WTC11 (cell line): Measurements from ENCODE around the gene TBC1D19. TPM values are rescaled to one million over a fixed set of nuclear protein-coding genes. Genes with fewer than 3 reads are reported as not detected.

Experiments
- ATAC-seq: fragments of 200-7000 bp; cut with Tn5 transposase; 2 replicates; pipeline ENCODE4 v1.10.0; 2021; ENCODE audit warnings: mild to moderate bottlenecking, moderate library complexity
- CTCF ChIA-PET: fragments of 300-600 bp; sonication (Branson Sonifier 250); formaldehyde crosslinking; loops from one replicate; lab custom pipeline; 2021; ENCODE audit warnings: antibody characterized with exemption; lab: Charles Lee
- POLR2A ChIA-PET: fragments of 350-600 bp; sonication (Branson Sonifier 250); formaldehyde crosslinking; loops from one replicate; lab custom pipeline; 2021; ENCODE audit warnings: antibody characterized with exemption; lab: Charles Lee
- DNase-seq: peaks from one replicate; pipeline ENCODE4 v3.0.0; 2021; ENCODE audit warnings: low spot score
- H3K27ac Mint-ChIP-seq: 2 replicates; pipeline ENCODE4 v1.8.0; 2021; ENCODE audit warnings: mixed read lengths
- H3K27me3 Mint-ChIP-seq: 2 replicates; pipeline ENCODE4 v1.8.0; 2021; ENCODE audit warnings: low read depth, mild to moderate bottlenecking, moderate library complexity, mixed read lengths
- H3K36me3 Mint-ChIP-seq: 2 replicates; pipeline ENCODE4 v1.8.0; 2021; ENCODE audit warnings: mixed read lengths
- H3K4me1 Mint-ChIP-seq: 2 replicates; pipeline ENCODE4 v1.8.0; 2022; ENCODE audit warnings: mixed read lengths
- H3K4me3 Mint-ChIP-seq: 2 replicates; pipeline ENCODE4 v1.8.0; 2021; ENCODE audit warnings: mild to moderate bottlenecking, moderate library complexity, mixed read lengths
- H3K9me3 Mint-ChIP-seq: 2 replicates; pipeline ENCODE4 v1.8.0; 2021; ENCODE audit warnings: mixed read lengths
- CREB1 ChIP-seq: sonication (generic); formaldehyde crosslinking; IDR thresholded peaks from 2 replicates; pipeline ENCODE4 v1.8.0; 2023; ENCODE audit warnings: mild to moderate bottlenecking, missing genetic modification reagents
- CREM ChIP-seq: sonication (generic); formaldehyde crosslinking; IDR thresholded peaks from 2 replicates; pipeline ENCODE4 v1.8.1; 2022; ENCODE audit warnings: mild to moderate bottlenecking, missing genetic modification reagents, moderate library complexity
- ETV6 ChIP-seq: sonication (generic); formaldehyde crosslinking; IDR thresholded peaks from 2 replicates; pipeline ENCODE4 v1.8.1; 2022; ENCODE audit warnings: mild to moderate bottlenecking, missing genetic modification reagents
- GABPB1 ChIP-seq: sonication (generic); formaldehyde crosslinking; IDR thresholded peaks from 2 replicates; pipeline ENCODE4 v1.8.1; 2023; ENCODE audit warnings: mild to moderate bottlenecking, missing genetic modification reagents
- IRF1 ChIP-seq: sonication (generic); formaldehyde crosslinking; IDR thresholded peaks from 2 replicates; pipeline ENCODE4 v1.8.0; 2023; ENCODE audit warnings: missing genetic modification reagents
- JUN ChIP-seq: sonication (generic); formaldehyde crosslinking; IDR thresholded peaks from 2 replicates; pipeline ENCODE4 v1.8.0; 2023; ENCODE audit warnings: mild to moderate bottlenecking, missing genetic modification reagents
- MLX ChIP-seq: sonication (generic); formaldehyde crosslinking; IDR thresholded peaks from 2 replicates; pipeline ENCODE4 v1.8.1; 2023; ENCODE audit warnings: mild to moderate bottlenecking, missing genetic modification reagents, moderate library complexity
- MYBL2 ChIP-seq: sonication (generic); formaldehyde crosslinking; IDR thresholded peaks from 2 replicates; pipeline ENCODE4 v1.8.1; 2023; ENCODE audit warnings: mild to moderate bottlenecking, moderate library complexity, missing genetic modification reagents
- PRDM15 ChIP-seq: sonication (generic); formaldehyde crosslinking; IDR thresholded peaks from 2 replicates; pipeline ENCODE4 v1.8.0; 2022; ENCODE audit warnings: missing genetic modification reagents
- PREB ChIP-seq: sonication (generic); formaldehyde crosslinking; IDR thresholded peaks from 2 replicates; pipeline ENCODE4 v1.8.1; 2022; ENCODE audit warnings: mild to moderate bottlenecking, missing genetic modification reagents, moderate library complexity, borderline replicate concordance
- RELA ChIP-seq: sonication (generic); formaldehyde crosslinking; IDR thresholded peaks from 2 replicates; pipeline ENCODE4 v1.8.1; 2022; ENCODE audit warnings: missing genetic modification reagents, mild to moderate bottlenecking, borderline replicate concordance
- RORB ChIP-seq: fragments of 250-450 bp; sonication (Bioruptor Pico); IDR thresholded peaks from 2 replicates; pipeline ENCODE4 v1.9.0; 2021; ENCODE audit warnings: mild to moderate bottlenecking
- SMAD3 ChIP-seq: sonication (generic); formaldehyde crosslinking; IDR thresholded peaks from 2 replicates; pipeline ENCODE4 v1.8.0; 2022; ENCODE audit warnings: missing genetic modification reagents, mild to moderate bottlenecking, borderline replicate concordance
- TEAD4 ChIP-seq: sonication (generic); formaldehyde crosslinking; IDR thresholded peaks from 2 replicates; pipeline ENCODE4 v1.8.0; 2022; ENCODE audit warnings: mild to moderate bottlenecking, missing genetic modification reagents
- ZBTB43 ChIP-seq: sonication (generic); formaldehyde crosslinking; IDR thresholded peaks from 2 replicates; pipeline ENCODE4 v1.8.1; 2023; ENCODE audit warnings: mild to moderate bottlenecking, missing genetic modification reagents
- ZNF219 ChIP-seq: sonication (generic); formaldehyde crosslinking; IDR thresholded peaks from 2 replicates; pipeline ENCODE4 v1.8.0; 2023; ENCODE audit warnings: missing genetic modification reagents, mild to moderate bottlenecking, borderline replicate concordance
- ZNF232 ChIP-seq: sonication (generic); formaldehyde crosslinking; IDR thresholded peaks from 2 replicates; pipeline ENCODE4 v1.8.0; 2022; ENCODE audit warnings: mild to moderate bottlenecking, missing genetic modification reagents
- ZNF425 ChIP-seq: fragments of 250-450 bp; sonication (Bioruptor Pico); conservative IDR thresholded peaks from 2 replicates; pipeline ENCODE4 v1.9.0; 2021; ENCODE audit warnings: mild to moderate bottlenecking
- total RNA-seq: library from RNA; stranded (reverse); gene quantifications from 3 replicates; pipeline ENCODE4 v1.2.3, GENCODE V29; 2021

TBC1D19 gene
- total RNA-seq, 1 experiment from 2014 or later, result 2.1 TPM

GRCh38 chr4:26779224-26779623 lies 195.3 kb downstream of the TBC1D19 start (continued):
- TF ChIP-seq PRDM15 (no peak), JUN (no peak), PREB (CRISPR knock-in tag) (no peak), ZNF219 (CRISPR knock-in tag) (no peak), ZNF425 (CRISPR knock-in tag) (no peak), SMAD3 (CRISPR knock-in tag) (no peak)

- Mint-ChIP-seq H3K27ac (no peak overlapping the region), H3K4me1 (peaks cover 2% of the 10 kb centered on the region), H3K36me3 (no peaks in the 10 kb centered on the region), H3K27me3 (no peaks in the 10 kb centered on the region), H3K9me3 (no peaks in the 10 kb centered on the region), H3K4me3 (no peak overlapping the region)
- POLR2A ChIA-PET, result no interaction called here
- CTCF ChIA-PET, result no interaction called here
- TF ChIP-seq ZNF232 (CRISPR knock-in tag), result no peak
- no peak for TF ChIP-seq ZNF425 (CRISPR knock-in tag)
- no peak for TF ChIP-seq RELA (CRISPR knock-in tag)
- no peak for TF ChIP-seq ZBTB43 (CRISPR knock-in tag)
- TF ChIP-seq RORB (CRISPR knock-in tag), result no peak
- no peak for TF ChIP-seq TEAD4 (CRISPR knock-in tag)
- no peak for TF ChIP-seq GABPB1 (CRISPR knock-in tag)
- TF ChIP-seq IRF1 (CRISPR knock-in tag), result no peak
- TF ChIP-seq ETV6 (CRISPR knock-in tag), result no peak
- no peak for TF ChIP-seq CREB1 (CRISPR knock-in tag)
- TF ChIP-seq MLX (CRISPR knock-in tag), result no peak
- no peak for TF ChIP-seq MYBL2 (CRISPR knock-in tag)
- TF ChIP-seq CREM, result no peak
- no peak for DNase-seq
- no peak for ATAC-seq
Measured at GRCh38 chr4:26779674-26780073, 195.8 kb downstream of the TBC1D19 start.
